Right forelimb (tissue), 1 donor: Measurements from ENCODE around the gene CDK19.

Experiments
- DNase-seq: peaks from one replicate; pipeline ENCODE4 v3.0.0-alpha.2; 2018

CDK19 gene

DNA sequence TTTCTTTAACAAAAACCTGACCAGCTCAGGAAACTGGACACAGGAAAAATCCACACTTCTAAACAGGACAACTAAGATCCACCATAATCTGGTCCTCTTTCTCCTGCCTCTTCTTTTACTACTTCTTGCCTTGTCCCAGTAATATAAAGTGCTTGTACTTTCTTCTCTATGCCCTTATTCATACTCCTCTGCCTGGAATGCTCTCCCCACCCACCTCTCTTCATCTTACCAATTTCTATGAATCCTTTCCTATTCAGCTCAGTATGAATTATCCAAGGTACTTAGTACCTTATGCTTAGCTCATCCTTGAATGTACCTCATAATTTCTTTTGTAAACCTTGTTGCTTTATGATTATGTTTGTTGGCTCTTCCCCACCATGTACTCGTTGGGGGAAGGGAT is 159.4 kb downstream of the CDK19 start:
- no peak for DNase-seq

DNA sequence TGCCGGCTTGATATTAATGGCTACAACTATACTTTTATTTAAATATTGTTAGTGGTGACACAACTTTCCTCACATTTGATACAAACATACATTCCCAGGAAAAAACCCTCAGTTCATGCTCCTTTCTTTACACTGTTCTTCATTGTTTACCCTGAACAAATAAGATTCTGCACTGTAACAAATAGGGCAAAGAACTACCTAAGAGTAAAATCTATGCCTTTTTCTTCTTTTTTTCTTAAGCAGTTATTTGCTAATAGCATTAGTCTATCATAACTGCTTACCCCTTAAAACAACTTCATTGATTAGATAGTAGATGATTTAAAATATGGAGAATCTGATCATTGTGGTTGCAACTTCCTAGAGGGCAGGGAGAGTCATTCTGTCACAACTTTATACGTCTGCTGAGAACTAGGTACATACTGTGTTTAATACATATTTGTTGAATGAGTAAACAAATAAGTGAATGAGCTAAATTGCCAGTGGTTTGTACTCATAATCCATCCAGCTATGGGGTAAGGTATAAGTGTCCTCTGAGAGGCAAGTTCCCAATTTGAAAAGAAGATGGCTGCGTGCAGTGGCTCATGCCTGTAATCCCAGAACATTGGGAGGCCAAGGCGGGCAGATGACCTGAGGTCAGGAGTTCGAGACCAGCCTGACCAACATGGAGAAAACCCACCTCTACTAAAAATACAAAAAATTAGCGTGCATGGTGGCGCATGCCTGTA is 161.0 kb downstream of the CDK19 start:
- no peak for DNase-seq

- no peak for DNase-seq
These were observed 161.9 kb downstream of the CDK19 start for GRCh38 chr6:110653381-110653780.

GRCh38 chr6:110652520-110652919 is 162.7 kb downstream of the CDK19 start:
- no peak for DNase-seq

- no peak for DNase-seq
These were observed 164.5 kb downstream of the CDK19 start for GRCh38 chr6:110650755-110651154.

- no peak for DNase-seq
These were observed 165.6 kb downstream of the CDK19 start for GRCh38 chr6:110649704-110650103.

DNA sequence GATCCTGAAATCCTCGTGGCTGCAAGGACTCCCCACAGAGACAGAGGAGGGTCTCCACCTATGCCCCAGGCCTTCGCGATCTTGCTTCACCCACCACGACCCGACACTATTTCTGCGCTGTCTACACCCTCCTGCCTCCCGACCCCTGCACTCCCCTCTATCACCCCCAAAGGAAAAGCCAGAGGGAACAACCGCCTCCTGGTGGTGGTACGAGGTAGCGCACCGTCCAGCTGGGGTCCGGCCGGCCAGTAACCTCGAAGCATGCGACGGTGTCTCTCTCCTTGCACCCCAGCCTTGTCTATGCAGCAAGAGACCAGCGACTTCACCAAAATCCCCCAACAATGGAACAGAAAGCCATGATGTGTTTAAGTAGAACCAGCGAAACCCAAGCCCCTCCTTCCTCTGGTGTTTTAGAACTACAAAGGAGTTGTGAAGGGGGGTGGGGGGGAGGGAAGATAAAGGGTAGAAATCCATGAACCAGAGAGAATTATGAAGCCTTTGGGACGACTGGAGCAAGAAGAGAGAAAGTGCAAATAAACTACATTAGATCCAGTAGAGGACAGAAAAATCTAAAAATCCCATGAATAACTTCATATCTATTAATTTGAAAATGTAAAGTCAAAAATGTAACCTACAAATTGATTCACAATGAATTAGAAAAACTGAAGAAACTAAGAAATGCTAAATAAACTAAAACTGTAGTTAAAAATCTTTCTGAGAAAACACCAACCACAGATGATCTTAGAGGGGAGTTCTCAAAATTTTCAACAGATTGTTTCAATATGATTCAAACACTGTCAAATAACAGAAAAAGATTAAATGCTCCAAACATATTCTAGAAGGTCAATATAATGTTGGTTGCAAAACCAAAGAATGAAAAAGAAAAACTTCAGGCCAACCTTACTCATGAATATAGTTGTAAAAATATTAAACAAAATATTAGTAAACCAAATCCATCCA is 168.0 kb downstream of the CDK19 start:
- DNase-seq, result no peak

- DNase-seq, result no peak
These were observed 168.9 kb downstream of the CDK19 start for GRCh38 chr6:110646419-110646698.

DNA sequence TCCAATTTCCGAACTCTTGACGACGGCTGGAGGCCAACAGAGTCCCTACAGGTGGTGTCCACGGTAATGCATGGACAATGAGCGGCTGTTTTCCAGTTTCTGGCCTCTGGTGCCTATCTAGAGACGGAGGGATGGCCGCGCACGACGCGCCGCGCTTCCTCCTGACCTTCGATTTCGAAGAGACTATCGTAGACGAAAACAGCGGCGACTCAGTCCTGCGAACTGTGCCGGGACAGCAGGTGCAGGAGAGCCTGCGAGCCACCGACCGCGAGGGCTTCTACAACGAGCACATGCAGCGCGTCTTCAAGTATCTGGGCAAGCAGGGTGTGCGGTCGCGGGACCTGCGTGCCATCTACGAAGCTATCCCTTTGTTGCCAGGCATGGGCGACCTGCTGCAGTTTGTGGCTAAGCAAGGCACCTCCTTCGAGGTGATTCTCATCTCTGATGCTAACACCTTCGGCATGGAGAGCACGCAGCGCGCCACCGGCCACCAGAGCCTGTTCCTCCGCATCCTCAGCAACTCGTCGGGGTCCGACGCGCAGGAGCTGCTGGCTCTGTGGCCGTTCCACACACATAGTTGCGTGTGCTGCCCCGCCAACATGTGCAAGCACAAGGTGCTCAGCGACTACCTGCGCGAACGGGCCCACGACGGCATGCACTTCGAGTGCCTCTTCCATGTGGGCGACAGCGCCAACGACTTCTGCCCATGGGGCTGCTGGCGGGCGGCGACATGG is 169.4 kb downstream of the CDK19 start:
- no peak for DNase-seq

GRCh38 chr6:110643175-110643574 is 172.1 kb downstream of the CDK19 start:
- no peak for DNase-seq

DNA sequence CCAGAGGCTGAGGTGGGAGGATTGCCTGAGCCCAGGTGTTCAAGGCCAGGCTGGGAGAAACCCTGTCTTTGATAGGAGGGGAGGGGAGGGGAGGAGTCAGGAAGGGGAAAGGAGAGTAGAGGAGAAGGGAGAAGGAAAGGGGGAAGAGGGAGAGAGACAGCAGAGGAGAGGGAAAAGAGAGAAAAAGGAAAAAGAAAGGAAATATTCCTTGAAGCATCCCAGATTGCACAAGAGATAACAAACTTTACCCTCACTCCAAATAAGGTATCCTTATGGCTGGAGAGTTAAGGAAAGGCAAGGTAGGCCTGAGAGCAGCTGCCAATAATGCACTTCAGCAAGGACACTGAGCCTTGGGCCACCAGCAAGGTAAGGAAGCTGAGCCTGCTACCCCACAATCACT is 172.6 kb downstream of the CDK19 start:
- DNase-seq, result no peak

DNA sequence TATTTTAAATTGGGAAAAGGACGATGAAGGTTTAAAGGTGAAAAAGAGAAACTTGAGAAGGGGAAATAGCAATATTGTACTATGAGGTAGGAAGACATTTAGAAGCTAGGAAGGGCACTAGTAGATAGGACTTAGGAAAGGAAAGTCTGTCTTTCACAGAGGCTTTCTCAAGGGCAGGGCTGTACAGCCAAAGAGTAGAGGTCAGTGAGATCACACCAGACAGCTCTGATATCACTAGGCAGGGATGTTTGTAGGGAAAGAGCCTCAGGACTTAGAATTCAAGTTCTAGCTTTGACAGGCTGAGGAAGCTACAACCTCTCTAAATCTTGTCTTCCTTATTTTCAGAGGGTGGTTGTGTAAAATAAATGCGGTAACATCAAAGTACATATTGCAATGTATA is 178.5 kb downstream of the CDK19 start:
- DNase-seq, result no peak

DNA sequence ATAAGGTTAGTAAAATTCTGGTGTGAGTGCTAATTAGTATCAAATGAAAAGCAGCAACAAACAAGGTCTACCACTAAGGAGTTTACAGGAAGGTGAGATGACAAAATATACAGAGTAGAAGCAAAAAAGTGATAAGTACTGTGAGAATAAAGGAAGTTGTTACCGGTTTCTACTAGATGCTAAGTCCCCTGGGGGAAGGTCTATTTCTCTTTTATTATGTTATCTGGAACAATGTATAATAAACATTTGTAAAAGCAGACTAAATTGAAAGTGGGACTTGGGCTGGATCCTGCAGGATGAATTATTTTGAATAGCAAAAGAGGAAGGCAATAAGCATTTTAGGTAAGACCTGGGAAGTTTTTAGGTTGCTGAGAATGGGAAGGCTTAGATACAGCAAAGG is 180.2 kb downstream of the CDK19 start:
- DNase-seq, result no peak

DNA sequence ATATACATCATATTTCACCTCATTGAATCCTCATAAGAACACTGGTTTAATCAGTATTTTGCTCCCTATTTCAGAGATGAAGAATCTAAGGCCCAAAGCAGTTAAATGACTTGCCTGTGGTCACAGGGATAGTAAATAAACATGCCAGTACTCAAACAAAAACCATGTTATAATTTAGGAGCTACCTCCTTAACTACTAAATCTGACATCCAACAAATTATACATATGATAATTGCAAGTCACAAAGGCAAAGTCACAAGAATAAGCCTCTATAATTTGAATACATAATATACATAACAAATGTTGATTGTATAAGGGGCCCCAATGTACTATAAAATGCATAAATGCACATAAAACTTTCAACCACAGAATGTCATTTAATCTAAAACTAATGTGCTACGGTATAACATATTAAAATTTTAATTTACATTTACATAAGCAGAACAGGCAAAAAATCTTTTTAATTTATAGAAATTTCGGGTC is 181.5 kb downstream of the CDK19 start:
- no peak for DNase-seq

GRCh38 chr6:110629153-110629552 is 186.1 kb downstream of the CDK19 start:
- no peak for DNase-seq

GRCh38 chr6:110628330-110628729 is 186.9 kb downstream of the CDK19 start:
- no peak for DNase-seq

- no peak for DNase-seq
These were observed 188.8 kb downstream of the CDK19 start for GRCh38 chr6:110626442-110626841.

- DNase-seq, result no peak
These were observed 189.4 kb downstream of the CDK19 start for GRCh38 chr6:110625883-110626282.

GRCh38 chr6:110622912-110623578 is 192.2 kb downstream of the CDK19 start:
- DNase-seq, result no peak

DNA sequence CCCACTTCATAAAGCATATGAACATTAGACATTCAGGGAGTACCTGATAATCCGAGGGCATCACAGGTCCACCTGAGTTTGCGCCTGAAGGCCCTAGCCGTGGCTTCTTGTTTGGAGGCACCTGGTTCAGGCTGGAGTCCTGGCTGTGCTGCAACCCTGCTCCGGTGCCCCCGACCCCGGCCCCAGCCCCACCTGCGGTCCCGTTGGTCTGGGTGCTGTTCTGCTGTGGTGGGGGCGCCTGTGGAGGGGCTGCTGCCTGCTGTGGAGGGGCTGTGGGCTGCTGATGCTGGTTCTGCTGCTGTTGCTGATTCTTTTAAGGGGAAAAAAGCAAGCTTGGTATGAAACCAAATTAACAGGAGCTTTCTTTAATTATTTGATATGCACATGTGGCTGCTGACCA is 194.2 kb downstream of the CDK19 start:
- DNase-seq, result no peak

DNA sequence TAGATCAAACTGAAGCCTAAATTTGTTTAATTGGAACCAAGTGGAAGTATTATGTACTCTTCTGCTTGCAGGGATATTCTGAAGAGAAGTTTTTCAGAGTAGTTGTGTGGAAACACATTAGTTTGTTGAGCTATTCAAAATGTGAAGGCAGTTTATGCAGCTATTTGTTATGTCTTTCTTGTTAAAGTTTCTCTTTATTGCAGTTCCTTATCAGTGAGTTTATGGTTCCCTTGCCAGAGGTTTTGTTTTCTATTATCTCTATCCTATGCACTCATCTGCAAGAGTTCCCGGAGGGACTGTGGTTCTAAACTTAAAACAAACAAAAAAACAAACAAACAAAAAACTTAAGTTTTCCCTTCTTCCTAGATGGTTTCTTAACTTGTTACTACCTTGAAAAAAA is 195.2 kb downstream of the CDK19 start:
- no peak for DNase-seq

GRCh38 chr6:110619275-110619908 is 195.9 kb downstream of the CDK19 start:
- DNase-seq, result no peak
